ENCODE measurements around the gene SBNO2. TPM values are rescaled to one million over a fixed set of nuclear protein-coding genes. Genes with fewer than 3 reads are reported as not detected.

SBNO2 gene
- total RNA-seq, 2 donors from 2014 or later = 55.4 to 182 TPM

DNA sequence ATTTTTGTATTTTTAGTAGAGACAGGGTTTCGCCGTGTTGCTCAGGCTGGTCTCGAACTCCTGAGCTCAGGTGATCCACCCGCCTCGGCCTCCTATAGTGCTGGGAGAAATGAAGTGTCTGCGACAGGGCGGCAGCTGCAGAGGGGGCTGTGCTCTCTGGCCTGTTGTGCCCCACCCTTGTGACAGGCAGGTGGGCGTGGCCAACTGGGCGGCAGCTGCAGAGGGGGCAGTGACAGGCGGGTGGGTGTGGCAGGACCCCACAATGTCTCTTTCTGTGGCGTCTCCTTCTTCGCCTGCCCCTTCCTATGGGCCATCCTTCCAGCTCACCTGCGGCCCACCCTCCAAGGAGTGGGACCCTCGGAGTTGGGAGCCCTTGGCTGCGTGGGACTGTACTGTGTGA, 43.3 kb upstream of the SBNO2 start:
- Histone ChIP-seq H3K27me3 (replicated peaks; ENCODE audit: insufficient read depth) (no peaks in the 10 kb centered on the region), H3K4me3 (no peak overlapping the region), H3K4me1 (ENCODE audit: control insufficient read depth in 1 of 2, low read depth in 2 of 2) (peaks cover 48 to 85% of the 10 kb centered on the region in 2 donors), H3K36me3 (peaks cover 16% of the 10 kb centered on the region), H3K27ac (peak overlapping the region; percentile 96 to 97), H3K9me3 (no peaks in the 10 kb centered on the region)
- no peak for ATAC-seq (ENCODE audit: insufficient number of reproducible peaks, low FRiP score, low read depth)
- no peak for DNase-seq (ENCODE audit: low spot score)
- TF ChIP-seq, protein P1, sequence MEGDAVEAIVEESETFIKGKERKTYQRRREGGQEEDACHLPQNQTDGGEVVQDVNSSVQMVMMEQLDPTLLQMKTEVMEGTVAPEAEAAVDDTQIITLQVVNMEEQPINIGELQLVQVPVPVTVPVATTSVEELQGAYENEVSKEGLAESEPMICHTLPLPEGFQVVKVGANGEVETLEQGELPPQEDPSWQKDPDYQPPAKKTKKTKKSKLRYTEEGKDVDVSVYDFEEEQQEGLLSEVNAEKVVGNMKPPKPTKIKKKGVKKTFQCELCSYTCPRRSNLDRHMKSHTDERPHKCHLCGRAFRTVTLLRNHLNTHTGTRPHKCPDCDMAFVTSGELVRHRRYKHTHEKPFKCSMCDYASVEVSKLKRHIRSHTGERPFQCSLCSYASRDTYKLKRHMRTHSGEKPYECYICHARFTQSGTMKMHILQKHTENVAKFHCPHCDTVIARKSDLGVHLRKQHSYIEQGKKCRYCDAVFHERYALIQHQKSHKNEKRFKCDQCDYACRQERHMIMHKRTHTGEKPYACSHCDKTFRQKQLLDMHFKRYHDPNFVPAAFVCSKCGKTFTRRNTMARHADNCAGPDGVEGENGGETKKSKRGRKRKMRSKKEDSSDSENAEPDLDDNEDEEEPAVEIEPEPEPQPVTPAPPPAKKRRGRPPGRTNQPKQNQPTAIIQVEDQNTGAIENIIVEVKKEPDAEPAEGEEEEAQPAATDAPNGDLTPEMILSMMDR (IDR thresholded peaks at IDR 0.05) = no peak

DNA sequence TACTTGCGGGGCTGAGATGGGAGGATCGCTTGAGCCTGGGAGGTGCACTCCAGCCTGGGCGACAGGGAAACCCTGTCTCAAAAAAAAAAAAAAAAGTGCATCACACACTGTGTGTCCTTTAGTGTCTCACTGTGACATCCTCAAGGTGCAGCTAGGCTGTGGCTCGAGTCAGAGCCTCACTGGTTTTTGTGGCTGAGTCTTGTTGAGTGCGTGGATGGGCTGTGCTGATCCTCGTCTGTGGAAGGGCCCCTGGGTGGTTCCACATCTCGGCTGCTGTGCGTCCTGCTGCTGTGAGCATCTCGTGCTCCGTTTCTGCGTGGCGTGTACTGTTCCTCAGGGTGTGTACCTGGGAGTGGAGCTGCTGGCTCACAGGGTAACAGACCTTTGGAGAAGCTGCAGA, 42.7 kb upstream of the SBNO2 start:
- H3K27ac ChIP-seq = peak overlapping the region; percentile 96 to 97
- H3K4me1 ChIP-seq (ENCODE audit: control insufficient read depth in 1 of 2, low read depth in 2 of 2) = peaks cover 47 to 80% of the 10 kb centered on the region in 2 donors
- ATAC-seq (ENCODE audit: insufficient number of reproducible peaks, low FRiP score, low read depth) (no peak), DNase-seq (ENCODE audit: low spot score) (no peak)
- H3K27me3 ChIP-seq (replicated peaks; ENCODE audit: insufficient read depth) = no peaks in the 10 kb centered on the region
- no peak overlapping the region for H3K4me3 ChIP-seq
- TF ChIP-seq, protein P1 (IDR thresholded peaks at IDR 0.05) = no peak
- no peaks in the 10 kb centered on the region for H3K9me3 ChIP-seq
- H3K36me3 ChIP-seq = peaks cover 15% of the 10 kb centered on the region

DNA sequence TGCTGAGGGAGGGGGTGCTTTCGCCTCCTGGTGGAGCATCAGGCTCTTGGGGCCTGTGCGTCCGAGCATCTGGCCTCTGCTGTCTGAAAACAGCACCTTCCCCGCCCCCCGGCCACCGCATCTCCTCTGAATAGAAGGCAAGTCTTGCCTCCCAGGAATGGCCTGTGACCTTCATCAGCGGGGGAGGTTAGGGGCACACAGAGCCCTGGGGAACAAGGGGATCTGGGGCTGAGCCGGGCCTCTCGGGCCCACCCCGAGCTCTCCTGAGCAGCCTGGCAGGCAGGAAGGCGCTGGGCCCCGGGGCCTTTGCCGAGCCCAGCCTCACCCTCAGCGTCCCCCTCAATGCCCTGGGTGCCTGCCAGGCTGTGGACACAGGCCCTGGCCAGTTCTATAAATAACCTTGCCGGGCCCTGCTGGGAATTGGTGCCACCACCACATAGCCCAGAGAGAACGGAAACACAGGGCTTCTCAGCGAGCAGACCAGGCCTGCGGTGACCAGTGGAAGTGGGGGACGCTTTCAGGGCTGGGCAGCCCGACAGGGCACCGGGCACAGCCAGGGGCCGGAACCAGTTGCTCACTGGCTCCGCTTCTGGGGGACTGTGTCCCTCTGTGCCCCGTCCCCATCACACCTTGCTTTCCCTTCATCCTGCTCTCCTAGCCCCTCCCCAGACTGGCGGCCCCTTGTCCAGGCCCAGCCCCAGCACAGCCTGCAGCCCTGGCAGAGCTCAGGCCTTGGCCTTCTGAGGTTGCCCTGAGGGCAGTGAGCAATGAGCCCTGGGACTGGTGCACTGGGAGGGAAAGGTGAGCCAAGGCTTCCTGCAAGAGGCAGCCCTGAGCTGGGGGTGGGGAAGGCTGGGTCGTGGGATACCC, 41.0 kb upstream of the SBNO2 start:
- Histone ChIP-seq H3K36me3 (no peaks in the 10 kb centered on the region), H3K4me1 (ENCODE audit: control insufficient read depth in 1 of 2, low read depth in 2 of 2) (peaks cover 47 to 70% of the 10 kb centered on the region in 2 donors), H3K27me3 (replicated peaks; ENCODE audit: insufficient read depth) (no peaks in the 10 kb centered on the region), H3K27ac (peak overlapping the region; percentile 96 to 97), H3K9me3 (no peaks in the 10 kb centered on the region), H3K4me3 (peak overlapping the region; percentile 56)
- TF ChIP-seq, protein P1 (IDR thresholded peaks at IDR 0.05) = no peak
- DNase-seq (ENCODE audit: low spot score) (no peak), ATAC-seq (ENCODE audit: insufficient number of reproducible peaks, low FRiP score, low read depth) (peak; percentile 55)

DNA sequence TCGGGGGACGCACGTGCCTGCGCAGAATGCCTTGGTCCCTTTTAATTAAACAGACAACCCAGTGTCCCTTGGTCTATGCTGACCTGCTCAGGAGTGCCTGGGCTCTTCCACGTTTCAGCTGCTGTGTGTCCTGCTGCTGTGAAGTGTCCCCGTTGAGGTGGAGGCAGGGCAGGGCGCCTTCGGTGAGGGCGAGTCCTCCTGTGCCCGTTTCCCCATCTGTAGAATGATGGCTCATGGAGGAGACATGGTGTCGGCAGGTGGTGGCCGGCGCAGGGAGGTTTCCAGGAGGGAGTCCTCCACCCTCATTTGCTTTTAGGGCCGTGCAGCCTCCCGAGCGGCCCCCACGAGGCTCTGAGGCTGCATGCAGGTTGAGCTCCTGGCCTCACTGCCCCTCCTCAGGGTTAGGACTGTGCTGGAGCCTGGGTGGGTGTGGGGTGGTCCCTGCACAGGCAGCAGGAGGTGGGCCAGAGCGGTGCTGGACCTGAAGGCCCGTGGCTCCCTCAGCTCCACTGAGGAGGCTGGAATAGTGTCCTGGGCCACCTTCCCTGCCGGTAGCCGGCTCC, 40.3 kb upstream of the SBNO2 start:
- peak; percentile 9 for ATAC-seq (ENCODE audit: insufficient number of reproducible peaks, low FRiP score, low read depth)
- TF ChIP-seq, protein P1 (IDR thresholded peaks at IDR 0.05) = no peak
- no peaks in the 10 kb centered on the region for H3K9me3 ChIP-seq
- H3K4me1 ChIP-seq (ENCODE audit: control insufficient read depth in 1 of 2, low read depth in 2 of 2) = peaks cover 52 to 72% of the 10 kb centered on the region in 2 donors
- no peak for DNase-seq (ENCODE audit: low spot score)
- H3K27ac ChIP-seq = peak overlapping the region; percentile 96 to 97
- no peaks in the 10 kb centered on the region for H3K36me3 ChIP-seq
- H3K27me3 ChIP-seq (replicated peaks; ENCODE audit: insufficient read depth) = no peaks in the 10 kb centered on the region
- H3K4me3 ChIP-seq = peak overlapping the region; percentile 56
